ENCODE data around the gene PLPP1.
"Not testable (repeated sequence)": the region's sequence is repeated elsewhere in the genome, so short reads cannot be mapped to it uniquely, and the experiment has no call there.

Gene PLPP1

DNA sequence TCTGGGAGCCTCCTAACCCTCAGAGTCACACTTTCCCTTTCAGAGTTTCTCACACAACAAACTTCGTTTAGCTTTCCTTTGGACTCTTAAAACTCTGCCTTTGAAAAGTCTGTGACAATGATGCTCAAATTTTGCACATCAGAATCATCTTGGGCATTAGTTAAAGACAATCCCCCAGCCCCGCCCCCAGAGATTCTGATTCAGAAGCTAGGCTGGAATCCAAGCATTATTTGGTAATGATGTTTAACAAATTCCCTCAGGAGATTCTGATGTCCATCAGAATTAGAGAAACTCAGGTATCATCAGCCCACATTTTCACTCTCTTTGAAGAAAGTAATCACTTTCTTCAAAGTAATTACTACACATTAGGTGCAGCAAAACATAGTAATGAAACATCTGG is 9.6 kb upstream of the PLPP1 start:
- DNase-seq (ENCODE audit: low read depth) = no peak

DNA sequence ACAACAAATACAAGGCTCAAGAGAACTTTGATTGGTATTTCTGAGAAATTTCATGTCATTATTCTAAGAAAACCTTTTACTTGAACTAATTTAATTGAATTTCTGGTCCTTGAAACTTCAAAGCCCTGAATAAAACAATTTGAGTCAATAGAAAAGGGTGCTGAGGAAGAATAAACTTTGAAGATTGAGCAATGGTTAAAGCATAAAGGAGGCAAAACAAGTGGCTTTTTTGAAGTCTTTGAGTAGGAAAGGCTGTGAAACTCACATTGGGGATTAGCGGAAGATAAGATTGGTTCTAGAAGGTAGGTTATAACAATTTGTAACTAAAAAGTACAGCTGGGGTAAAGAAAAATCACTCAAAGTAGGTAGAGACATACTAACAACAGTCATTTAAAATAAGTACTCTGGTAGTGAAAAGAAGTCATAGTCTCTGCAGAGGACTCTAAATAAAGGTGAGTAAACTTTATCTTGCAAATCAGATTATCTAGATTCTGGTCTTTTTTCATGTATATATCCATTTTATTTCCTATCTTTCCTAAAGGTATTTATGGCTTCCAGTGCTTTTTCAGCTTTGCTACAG is 6.4 kb upstream of the PLPP1 start:
- no peak for DNase-seq (ENCODE audit: low read depth)

DNA sequence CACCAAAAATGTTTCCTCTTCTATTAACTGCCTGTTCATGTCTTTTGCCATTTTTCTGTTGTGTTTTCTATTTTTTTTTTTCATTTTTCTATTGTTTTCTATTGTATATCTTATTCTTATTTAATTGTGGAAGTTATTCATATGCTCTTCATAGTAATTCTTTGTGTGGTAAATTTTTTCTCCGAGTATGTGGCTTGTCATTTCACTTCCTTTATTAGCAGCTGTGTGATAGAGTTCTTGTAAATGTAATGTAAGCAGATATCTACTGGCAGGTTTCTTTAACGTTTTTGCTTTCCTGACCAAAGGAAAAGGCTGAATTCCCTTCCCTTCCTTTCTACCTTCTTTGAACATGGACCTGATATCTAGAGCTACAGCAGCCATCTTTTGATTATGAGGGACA is 5.8 kb upstream of the PLPP1 start:
- no peak for DNase-seq (ENCODE audit: low read depth)

DNA sequence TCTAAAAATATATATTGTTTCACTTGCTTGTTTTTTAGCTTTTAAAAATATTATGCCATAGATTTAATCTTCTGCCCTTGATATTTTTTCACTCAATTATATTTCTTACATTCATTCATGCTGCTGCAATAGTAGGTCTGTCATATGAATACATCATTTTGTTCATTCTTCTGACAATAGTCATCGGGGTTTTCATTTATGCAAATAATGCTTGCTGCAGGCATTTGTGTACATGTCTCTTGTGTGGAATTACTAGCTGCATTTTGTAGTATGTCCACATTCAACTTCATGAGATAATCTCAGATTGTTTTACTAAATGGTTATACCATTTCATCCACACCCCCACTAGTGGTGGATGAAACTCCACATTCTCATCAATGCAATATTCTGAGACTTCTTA is 5.3 kb upstream of the PLPP1 start:
- no peak for DNase-seq (ENCODE audit: low read depth)

DNA sequence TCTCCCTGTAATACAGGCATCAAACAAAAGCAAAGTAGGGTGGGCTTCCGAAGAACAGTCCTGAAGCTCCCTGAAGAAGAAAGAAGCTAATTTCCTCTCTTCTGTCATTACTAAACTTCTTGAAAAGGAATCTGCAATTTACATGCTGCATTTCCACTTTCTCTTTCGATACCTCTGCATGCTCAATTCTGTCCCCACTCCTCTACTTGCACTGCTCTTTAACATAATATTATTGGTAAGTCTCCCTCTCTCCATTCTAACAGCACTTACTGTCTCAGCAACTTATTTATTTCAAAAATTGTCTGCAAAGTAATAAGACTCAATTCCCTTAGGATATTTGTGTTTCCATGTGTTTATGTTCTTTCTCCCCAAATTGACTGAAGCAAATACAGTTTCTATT is 3.9 kb upstream of the PLPP1 start:
- no peak for DNase-seq (ENCODE audit: low read depth)

DNA sequence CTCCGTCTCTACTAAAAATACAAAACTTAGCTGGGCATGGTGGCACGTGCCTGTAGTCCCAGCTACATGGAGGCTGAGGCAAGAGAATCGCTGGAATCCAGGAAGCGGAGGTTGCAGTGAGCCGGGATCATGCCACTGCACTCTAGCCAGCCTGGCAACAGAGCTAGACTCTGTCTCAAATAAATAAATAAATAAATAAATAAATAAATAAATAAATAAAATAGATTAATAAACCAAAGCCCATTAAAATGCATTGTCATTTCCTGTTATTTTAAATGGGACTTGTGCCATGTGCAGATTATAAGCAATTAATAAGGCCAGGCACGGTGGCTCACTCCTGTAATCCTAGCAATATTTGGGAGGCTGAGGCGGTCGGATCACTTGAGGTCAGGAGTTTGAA is 2.6 kb upstream of the PLPP1 start:
- not testable (repeated sequence) for DNase-seq (ENCODE audit: low read depth)

DNA sequence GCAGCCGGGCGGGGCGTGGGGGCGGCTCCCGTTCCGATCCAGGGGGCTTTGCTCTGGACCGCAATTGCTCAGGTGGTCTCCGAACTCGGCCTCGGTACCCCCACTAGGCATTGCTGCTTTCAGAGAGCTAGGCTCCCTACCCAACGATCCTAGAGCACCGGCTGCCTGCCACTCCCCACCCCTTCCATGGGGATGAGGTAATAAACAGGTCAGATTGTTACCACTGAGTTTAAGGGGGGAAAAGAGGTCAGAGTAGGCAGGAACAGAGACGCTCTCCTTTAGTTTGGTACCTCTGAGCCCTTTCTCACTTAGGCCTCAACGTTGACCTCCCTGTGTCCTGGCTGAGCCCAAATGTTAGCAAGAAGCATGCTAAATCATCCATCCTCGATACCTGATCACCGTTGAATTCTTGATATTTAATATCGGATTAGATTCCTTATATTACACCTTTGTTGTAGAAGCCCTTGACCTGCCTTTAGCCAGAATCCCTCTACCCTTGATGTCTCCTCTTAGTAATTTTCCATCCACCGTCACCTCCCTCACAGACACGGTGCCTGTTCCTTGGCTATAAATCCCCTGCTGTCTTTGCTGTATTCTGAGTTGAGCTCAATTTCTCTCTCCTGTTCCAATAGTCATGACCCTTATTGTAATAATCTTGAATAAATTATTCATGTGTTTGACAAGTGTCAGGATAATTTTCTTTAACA is 588 bp upstream of the PLPP1 start:
- DNase-seq (ENCODE audit: low read depth) = no peak

DNA sequence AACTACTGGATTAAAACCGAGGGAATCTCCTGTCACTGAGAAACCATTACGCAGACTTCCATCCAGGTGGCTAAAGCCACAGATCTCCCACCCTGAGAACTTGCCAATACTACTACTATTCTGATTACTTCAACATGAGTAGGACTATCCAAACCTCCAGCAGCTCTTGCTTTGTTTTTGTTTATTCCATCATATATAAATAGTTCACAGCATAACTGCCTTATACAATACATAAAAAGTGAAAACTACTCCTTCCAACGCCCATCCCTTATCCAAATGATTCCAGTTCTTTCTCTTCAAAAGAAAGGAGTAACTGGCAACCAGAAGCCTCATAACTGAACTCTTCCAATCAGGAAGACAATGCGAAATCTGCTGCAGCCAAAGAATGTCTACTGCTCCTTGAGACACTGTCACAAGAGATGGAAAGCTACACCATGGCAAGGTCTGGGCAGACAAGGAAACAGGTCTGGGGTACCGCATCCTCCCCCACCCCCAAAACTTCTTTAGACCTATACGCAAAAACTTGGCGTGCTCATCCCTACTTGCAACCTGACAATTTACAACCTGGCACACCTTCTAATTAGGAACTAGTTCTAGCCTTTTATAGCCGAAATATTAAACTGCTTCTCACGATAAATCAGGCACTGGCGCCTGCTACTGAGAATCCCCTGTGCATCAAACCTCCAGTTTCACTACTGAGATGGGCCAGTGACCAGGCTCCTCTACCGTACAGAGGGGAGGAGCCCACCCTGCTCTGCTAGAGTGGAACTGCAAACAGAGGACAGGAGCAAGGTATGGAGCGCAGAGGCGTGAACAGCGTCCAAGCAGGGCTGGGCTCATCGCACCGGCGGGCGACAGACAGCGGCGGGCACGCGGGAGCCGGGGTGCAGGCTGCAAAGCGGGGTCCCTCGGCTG is 986 bp downstream of the PLPP1 start:
- DNase-seq (ENCODE audit: low read depth) = no peak

DNA sequence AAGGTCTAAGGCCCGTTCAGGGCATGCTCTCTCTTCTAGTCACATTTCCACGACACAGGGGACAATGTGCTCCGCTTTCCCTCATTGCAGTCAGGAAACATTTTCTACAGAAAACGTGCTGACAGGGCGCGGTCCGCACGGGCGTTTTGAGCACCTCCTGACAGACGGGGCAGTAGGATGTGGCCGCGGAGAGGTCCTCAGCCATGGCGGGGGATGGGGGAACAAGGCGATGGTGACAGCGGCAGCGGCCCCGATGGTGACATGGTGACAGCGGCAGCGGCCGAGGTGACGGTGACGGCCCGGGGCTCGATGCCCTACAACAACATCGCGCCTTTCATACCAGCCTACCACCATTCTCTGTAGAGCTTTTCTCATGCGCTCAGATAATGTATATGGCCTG is 4.1 kb downstream of the PLPP1 start:
- DNase-seq (ENCODE audit: low read depth) = no peak

DNA sequence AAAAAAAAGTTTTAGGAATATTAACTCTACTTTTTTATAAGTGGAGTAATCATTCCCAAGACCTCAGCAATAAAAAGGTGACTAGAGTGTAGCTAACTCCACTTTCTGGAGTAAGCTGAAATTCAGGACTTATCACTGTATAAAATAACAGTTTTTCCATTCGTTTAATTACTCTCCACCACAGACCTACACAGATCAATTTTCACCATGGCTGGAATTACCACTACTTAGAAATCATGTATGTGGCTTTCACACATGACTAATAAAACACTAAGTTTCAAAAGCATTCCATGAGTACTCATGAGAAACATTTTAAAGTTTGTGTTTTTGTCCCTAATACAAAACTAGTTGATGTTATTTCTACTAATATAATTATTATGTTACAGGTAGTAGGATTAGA is 9.9 kb downstream of the PLPP1 start:
- DNase-seq (ENCODE audit: low read depth) = no peak

DNA sequence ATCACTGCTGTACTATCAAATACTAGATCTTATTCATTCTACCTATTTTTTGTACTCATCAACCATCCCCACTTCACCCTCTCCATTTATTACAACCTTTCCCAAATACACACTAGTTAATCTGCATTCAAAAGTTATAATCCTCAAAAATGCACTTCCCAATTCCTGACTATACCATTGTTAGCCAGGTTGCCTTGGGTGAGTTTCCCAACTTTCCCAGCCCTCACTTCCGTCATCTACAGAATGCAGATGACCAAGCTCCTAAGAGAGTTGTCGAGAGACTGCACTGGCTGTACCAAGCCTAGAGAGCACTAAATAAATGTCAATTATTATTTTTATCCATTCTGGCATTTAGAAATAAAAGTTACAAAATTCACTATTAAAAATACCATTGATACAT is 11.5 kb downstream of the PLPP1 start:
- DNase-seq (ENCODE audit: low read depth) = no peak

DNA sequence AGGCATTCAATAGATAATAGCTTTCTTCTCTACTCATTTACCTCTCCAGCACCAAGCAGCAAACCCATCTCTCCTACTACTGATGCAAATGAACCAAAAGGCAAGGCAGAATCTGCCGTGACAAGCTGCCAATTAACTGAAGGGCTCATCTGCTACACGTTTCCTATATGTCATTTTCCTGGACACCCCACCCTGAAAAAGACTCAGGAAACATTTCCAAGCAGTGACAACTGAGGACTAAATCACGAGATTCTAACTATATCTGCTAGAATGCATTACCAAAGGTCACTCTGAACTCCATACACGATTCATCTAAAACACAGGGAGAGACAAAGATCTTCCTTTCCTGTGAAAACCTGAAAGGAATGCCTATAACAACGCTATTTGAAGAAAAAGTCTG is 12.9 kb downstream of the PLPP1 start:
- DNase-seq (ENCODE audit: low read depth) = no peak

DNA sequence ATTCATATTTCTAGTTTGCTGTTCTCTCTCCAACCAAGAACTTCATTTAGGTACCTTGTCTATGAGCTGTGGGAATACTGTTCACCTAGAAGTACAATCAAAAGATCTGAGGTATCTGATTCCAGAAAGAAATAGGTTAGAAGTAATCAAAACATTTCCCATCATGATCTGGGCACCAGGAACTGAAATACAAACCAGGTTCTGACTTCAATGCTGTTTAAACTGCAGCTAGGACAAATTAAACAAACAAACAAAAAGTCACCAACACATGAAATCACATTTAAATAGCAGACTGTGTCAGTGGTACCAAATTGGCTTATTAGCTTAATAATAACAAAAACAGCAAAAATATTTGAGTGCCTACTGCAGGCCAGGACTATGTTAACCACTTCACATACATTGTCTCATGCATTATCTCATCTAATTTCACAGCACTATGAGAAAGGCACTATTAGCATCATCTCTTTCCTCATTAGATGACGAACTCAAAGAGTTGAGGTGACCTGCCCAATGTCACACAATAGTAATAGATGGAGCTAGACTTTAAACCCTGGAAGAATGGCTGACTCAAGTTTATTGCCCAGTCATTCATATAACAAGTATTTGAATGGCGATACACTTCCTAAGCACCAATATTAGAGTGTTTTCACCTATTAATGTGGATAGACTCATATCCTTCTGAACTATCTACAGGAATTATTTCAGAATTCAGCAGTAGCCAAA is 14.5 kb downstream of the PLPP1 start:
- no peak for DNase-seq (ENCODE audit: low read depth)

DNA sequence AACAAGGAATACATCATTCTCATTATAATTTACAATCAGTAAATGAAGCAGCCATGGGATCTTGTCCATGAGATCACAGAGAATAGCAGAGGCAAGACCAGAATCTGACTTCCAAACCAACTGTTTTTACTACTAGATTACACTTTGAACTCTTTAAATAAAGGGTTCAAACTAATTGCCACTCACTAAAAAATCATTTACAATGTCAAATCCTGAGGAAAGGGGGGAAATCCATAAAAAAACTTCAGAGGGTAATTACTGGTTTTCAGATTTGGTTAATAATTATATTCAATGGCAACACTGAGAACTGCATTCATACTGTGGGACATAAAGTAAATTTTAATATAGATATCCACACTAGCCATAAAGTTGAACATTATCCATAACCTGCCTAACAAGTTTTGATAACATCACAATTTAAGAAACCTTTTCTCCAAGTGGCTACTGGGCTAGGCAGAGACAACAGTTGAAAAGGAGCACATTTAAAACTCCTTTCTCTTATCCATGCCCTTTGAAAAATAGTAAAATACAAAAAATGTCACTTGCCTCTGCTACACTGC is 15.9 kb downstream of the PLPP1 start:
- no peak for DNase-seq (ENCODE audit: low read depth)

DNA sequence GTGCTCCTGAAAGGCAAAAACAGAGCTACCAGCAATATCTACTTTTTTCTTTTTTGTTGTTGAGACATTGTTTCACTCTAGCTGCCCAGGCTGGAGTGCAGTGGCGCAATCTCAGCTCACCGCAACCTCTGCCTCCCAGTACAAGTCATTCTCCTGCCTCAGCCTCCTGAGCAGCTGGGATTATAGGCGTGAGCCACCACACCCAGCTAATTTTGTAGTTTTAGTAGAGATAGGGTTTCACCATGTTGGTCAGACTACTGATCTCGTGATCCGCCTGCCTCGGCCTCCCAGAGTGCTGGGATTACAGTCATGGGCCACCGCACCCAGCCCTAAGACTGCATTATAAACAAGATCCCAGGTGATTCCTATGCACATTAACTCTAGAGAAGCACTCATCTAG is 17.0 kb downstream of the PLPP1 start:
- no peak for DNase-seq (ENCODE audit: low read depth)

DNA sequence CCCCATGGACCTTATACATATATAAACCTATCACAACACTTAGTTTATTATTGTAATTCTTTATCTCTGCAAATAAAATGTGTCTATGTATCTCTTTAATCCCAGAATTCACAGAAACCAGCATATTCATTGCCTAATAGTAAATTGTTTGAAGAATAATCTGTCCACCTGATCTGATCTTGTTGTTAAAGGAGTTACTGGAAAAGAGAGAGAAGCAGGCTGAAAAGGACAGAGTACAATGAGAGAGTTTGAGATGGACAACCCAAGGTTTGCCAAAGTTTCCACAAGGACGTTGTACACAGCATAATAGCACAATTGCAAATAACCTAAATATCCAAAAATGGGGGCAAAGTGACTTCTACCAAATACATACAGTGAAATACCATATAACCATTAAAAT is 23.8 kb downstream of the PLPP1 start:
- DNase-seq (ENCODE audit: low read depth) = no peak

DNA sequence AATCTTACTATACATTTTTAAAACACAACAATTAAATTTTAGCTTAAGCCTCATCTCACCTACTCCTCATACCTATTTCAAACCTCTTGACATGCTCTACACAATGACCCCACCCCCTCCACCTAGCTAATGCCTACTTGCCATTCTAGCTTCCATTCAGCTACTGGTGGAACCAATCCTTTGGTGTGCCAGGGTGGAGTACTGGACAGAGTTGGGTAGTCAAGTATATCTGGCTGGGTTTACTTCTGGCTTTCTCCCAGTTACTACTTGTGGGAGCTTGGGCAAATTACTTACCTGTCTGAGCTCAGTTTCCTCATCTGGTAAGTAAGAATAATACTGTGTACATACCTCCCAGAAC is 24.3 kb downstream of the PLPP1 start:
- no peak for DNase-seq (ENCODE audit: low read depth)

DNA sequence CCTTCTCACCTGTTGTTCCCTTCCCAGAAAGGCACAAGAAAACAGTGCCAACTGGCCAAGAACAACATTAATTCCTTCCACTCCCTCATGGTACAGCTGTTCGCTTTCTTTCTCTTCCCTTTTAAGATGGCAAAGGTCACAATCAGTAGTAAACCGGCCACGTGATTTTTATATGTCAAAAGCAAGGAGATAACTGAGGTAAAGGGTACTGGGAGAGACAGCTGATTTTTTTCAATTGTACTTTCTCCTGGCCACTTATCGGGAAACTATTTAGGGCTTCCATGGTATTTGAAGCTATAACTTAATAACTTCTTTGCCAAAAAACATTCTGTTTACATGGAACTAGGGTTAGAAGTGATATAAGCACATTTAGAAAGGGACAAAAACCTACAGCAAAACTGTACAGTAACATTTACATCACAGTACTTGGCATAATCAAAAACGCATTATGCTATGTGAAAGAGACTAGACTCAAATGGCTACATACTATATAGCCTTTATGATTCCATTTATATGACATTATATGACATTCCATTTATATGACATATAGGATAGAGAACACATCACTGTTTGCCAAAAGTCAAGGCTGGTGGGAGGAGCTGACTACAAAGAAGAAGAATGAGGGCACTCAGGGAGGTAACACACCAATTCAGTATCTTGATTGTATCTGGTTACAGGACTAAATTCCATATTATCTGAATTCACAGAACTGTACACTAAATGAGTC is 24.8 kb downstream of the PLPP1 start:
- no peak for DNase-seq (ENCODE audit: low read depth)

DNA sequence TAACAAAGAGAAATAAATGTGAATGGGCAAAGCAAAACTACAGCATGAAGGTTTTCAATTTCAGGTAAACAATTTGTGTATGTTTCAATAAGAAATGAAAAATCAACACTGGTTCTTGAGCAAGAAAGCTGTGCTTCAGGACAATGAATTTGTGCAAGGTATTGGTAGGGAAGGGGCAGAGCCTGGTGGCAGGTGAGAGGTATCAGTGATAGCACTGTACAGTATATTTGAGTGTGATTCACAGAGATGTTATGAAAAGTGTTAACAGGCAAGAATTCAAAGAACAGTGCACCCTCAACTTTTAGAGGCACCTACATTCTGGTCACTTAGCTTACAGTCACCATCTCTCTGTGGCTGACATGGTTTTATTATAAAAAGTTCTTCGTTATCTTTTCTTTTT is 25.7 kb downstream of the PLPP1 start:
- no peak for DNase-seq (ENCODE audit: low read depth)

DNA sequence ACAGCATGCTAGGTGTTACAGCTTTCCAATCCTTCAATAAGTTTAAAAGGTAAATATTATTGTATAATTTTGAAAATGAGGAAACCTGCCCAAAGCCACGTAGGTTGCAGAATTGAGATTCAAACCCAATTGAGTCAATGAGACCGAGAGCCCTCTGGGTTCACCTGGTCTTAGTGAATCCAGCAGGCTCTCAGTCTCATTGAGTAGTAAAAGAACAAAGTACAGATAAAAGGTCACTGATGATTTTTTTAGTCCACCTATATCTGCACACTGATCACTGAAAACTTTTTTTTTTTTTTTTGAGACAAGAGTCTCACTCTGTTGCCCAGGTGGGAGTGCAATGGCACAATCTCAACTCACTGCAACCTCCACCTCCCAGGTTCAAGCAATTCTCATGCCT is 27.2 kb downstream of the PLPP1 start:
- no peak for DNase-seq (ENCODE audit: low read depth)

DNA sequence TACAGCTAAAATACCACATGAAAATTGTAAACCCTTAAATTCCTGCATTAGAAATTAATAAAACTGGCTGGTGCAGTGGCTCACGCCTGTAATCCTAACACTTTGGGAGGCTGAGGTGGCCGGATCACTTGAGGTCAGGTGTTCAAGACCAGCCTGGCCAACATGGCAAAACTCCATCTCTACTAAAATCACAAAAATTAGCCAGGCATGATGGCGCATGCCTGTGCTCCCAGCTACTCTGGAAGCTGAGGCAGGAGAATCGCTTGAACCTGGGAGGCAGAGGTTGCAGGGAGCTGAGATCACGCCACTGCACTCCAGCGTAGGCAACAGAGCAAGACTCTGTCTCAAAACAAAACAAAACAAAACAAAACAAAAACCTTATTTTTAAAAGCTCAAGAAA is 29.1 kb downstream of the PLPP1 start:
- not testable (repeated sequence) for DNase-seq (ENCODE audit: low read depth)

DNA sequence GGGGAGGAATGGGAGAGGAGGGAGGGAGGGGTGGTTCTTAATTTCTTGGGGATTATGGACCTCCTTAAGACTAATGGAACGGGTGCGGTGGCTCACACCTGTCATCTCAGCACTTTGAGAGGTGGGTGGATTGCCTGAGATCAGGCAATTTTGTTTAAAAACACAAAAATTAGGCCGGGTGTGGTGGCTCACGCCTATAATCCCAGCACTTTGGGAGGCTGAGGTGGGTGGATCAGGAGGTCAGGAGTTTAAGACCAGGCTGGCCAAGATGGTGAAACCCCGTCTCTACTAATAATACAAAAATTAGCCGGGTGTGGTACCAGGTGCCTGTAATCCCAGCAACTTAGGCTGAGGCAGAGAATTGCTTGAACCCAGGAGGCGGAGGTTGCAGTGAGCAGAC is 30.8 kb downstream of the PLPP1 start:
- DNase-seq (ENCODE audit: low read depth) = not testable (repeated sequence)
